K562 (cell line): ENCODE data around the gene ZC3H18. TPM values are rescaled to one million over a fixed set of nuclear protein-coding genes. Genes with fewer than 3 reads are reported as not detected.
A peak's percentile ranks its signal among the peaks of the same experiment; 100 is the strongest.

ENCODE experiments used
- BRD4 ChIP-seq: fragments of 200-600 bp; sonication (generic); IDR thresholded peaks from 2 replicates; pipeline ENCODE4 v1.6.1; 2017; ENCODE audit warnings: inconsistent platforms
- CGGBP1 ChIP-seq: fragments of 250-450 bp; sonication (Bioruptor Pico); IDR thresholded peaks from 2 replicates; pipeline ENCODE4 v1.9.0; 2021; ENCODE audit warnings: mild to moderate bottlenecking
- CHD4 ChIP-seq: fragments of 200-600 bp; sonication (generic); IDR thresholded peaks from 3 replicates; pipeline ENCODE4 v1.6.1; 2012; ENCODE audit warnings: low read depth, mild to moderate bottlenecking, mixed read lengths, low read length, inconsistent platforms; ENCODE audit not compliant: insufficient read depth, insufficient replicate concordance, poor library complexity, severe bottlenecking
- CREM ChIP-seq: IDR thresholded peaks from 2 replicates; pipeline ENCODE4 v1.6.1; 2014; ENCODE audit warnings: antibody characterized with exemption, low read depth
- HEY1 ChIP-seq: fragments of 250-450 bp; sonication (Bioruptor Pico); IDR thresholded peaks from 2 replicates; pipeline ENCODE4 v1.5.0; 2020; ENCODE audit warnings: mild to moderate bottlenecking, moderate library complexity, borderline replicate concordance
- ILK ChIP-seq: fragments of 450-650 bp; IDR thresholded peaks from 2 replicates; pipeline ENCODE4 v1.6.1; 2016; ENCODE audit warnings: missing genetic modification characterization, low read depth, mild to moderate bottlenecking, missing compliant biosample characterization, moderate library complexity, borderline replicate concordance
- KLF10 ChIP-seq: fragments of 250-450 bp; sonication (Bioruptor Pico); IDR thresholded peaks from 2 replicates; pipeline ENCODE4 v1.6.1; 2021; ENCODE audit warnings: matching md5 sums
- KLF6 ChIP-seq: fragments of 250-450 bp; sonication (Bioruptor Pico); IDR thresholded peaks from 2 replicates; pipeline ENCODE4 v1.4.0; 2020; ENCODE audit warnings: mild to moderate bottlenecking, moderate library complexity, borderline replicate concordance
- MAZ ChIP-seq, 2 experiments: fragments of 450-650 bp in 1 of 2; sonication (generic) in 1 of 2; formaldehyde crosslinking; IDR thresholded peaks in 1 of 2; conservative IDR thresholded peaks in 1 of 2; 2 replicates each; pipeline versions ENCODE4 v1.4.0 to v1.5.0; 2020; ENCODE audit warnings: mild to moderate bottlenecking in 1 of 2, missing genetic modification reagents in 1 of 2
- MIER1 ChIP-seq: fragments of 450-650 bp; IDR thresholded peaks from 2 replicates; pipeline ENCODE4 v1.6.1; 2016; ENCODE audit warnings: antibody characterized with exemption, mild to moderate bottlenecking, low read depth
- NCOA2 ChIP-seq, 2 experiments: fragments of 450-650 bp; IDR thresholded peaks; 2 replicates each; pipeline ENCODE4 v1.6.1; 2018; ENCODE audit warnings: mild to moderate bottlenecking in 2 of 2, moderate library complexity in 1 of 2; ENCODE audit not compliant: partially characterized antibody in 2 of 2
- NCOA4 ChIP-seq: fragments of 450-650 bp; IDR thresholded peaks from 2 replicates; pipeline ENCODE4 v1.6.1; 2018; ENCODE audit warnings: mild to moderate bottlenecking; ENCODE audit not compliant: partially characterized antibody
- NFATC3 ChIP-seq: fragments of 450-650 bp; IDR thresholded peaks from 2 replicates; pipeline ENCODE4 v1.6.1; 2017; ENCODE audit warnings: mild to moderate bottlenecking
- OTX1 ChIP-seq: fragments of 450-650 bp; formaldehyde crosslinking; IDR thresholded peaks from 2 replicates; pipeline ENCODE4 v1.4.0; 2022; ENCODE audit warnings: mild to moderate bottlenecking
- RBBP5 ChIP-seq: fragments of 200-600 bp; sonication (generic); IDR thresholded peaks from 2 replicates; pipeline ENCODE4 v1.6.1; 2012; ENCODE audit warnings: borderline replicate concordance, mild to moderate bottlenecking, low read length, control low read depth, inconsistent platforms; ENCODE audit not compliant: insufficient read depth, poor library complexity, severe bottlenecking
- RBM15 ChIP-seq: fragments of 200-400 bp; formaldehyde crosslinking; IDR thresholded peaks from 2 replicates; pipeline ENCODE4 v1.6.1; 2018; ENCODE audit warnings: mild to moderate bottlenecking, low read length, moderate library complexity; ENCODE audit not compliant: insufficient read depth
- SMAD1 ChIP-seq: fragments of 150-350 bp; IDR thresholded peaks from 2 replicates; pipeline ENCODE4 v1.6.1; 2014; ENCODE audit warnings: low read length, low read depth; ENCODE audit not compliant: partially characterized antibody
- TCF7L2 ChIP-seq: fragments of 150-350 bp; IDR thresholded peaks from 2 replicates; pipeline ENCODE4 v1.6.1; 2016; ENCODE audit warnings: low read depth, mild to moderate bottlenecking, low read length, moderate library complexity
- ZFX ChIP-seq: sonication (generic); formaldehyde crosslinking; IDR thresholded peaks from 2 replicates; pipeline ENCODE4 v1.8.0; 2022; ENCODE audit warnings: mild to moderate bottlenecking, missing genetic modification reagents, moderate library complexity
- ZKSCAN8 ChIP-seq: fragments of 200-800 bp; sonication (Bioruptor generic); IDR thresholded peaks from 2 replicates; pipeline ENCODE4 v1.6.1; 2016; ENCODE audit warnings: missing genetic modification characterization, missing compliant biosample characterization
- ZNF280B ChIP-seq: fragments of 250-450 bp; sonication (Bioruptor Pico); IDR thresholded peaks from 2 replicates; pipeline ENCODE4 v1.5.1; 2021; ENCODE audit warnings: mild to moderate bottlenecking
- ZNF449 ChIP-seq: fragments of 250-450 bp; sonication (Bioruptor Pico); IDR thresholded peaks from 2 replicates; pipeline ENCODE4 v1.8.0; 2022; ENCODE audit warnings: moderate library complexity, mild to moderate bottlenecking, inconsistent platforms
- ZNF655 ChIP-seq: fragments of 250-450 bp; sonication (Bioruptor Pico); IDR thresholded peaks from 2 replicates; pipeline ENCODE4 v1.5.0; 2021
- polyA plus RNA-seq, 8 experiments: library from polyadenylated mRNA; depleted of rRNA in 4 of 8; stranded (reverse) in 5 of 8; unstranded in 3 of 8; fragments of >200 nt; fragmentation: Nextera tagmentation in 2 of 8; fragmentation: Illumina TruSeq in 1 of 8; extraction: Ambion mirVana in 2 of 8; extraction: Trizol in 1 of 8; gene quantifications; 2 replicates each; pipeline versions ENCODE4 v1.2.1 to v1.2.3, GENCODE V29; 2011 to 2014; ENCODE audit warnings: inconsistent platforms in 1 of 8, missing spikeins in 1 of 8
- total RNA-seq, 7 experiments: library from RNA; depleted of rRNA in 6 of 7; stranded (reverse); fragments of >200 nt in 6 of 7; fragmentation: Illumina TruSeq in 2 of 7; extraction: Trizol in 2 of 7; gene quantifications; 2 replicates each; pipeline versions ENCODE4 v1.2.1 to v1.2.3, GENCODE V29; 2011 to 2021; ENCODE audit warnings: low replicate concordance in 1 of 7

The ZC3H18 gene
- total and polyA plus RNA-seq, 9 of the 15 experiments (the other 6 are each of a cell fraction or from before 2014, with no cell fraction given) = 1.7 to 88.7 (median 26.9) TPM

- TF ChIP-seq ZNF280B (CRISPR knock-in tag) (no peak), RBBP5 (no peak), CGGBP1 (CRISPR knock-in tag) (no peak), NCOA2 (IDR thresholded peaks at IDR 0.05; ENCODE audit: partially characterized antibody in 2 of 2) (no peak), ILK (tag) (no peak), KLF10 (CRISPR knock-in tag) (no peak), HEY1 (CRISPR knock-in tag) (no peak), CREM (no peak; the same call in 1 of the 2 replicates), BRD4 (no peak), ZKSCAN8 (CRISPR knock-in tag) (no peak), NFATC3 (no peak), MIER1 (no peak), CHD4 (peak; percentile 16), OTX1 (CRISPR knock-in tag) (no peak), RBM15 (no peak), SMAD1 (no peak), NCOA4 (no peak), MAZ (CRISPR knock-in tag; conservative IDR thresholded peaks at IDR 0.05 in 1 of 2, IDR thresholded peaks at IDR 0.05 in 1 of 2) (no peak; a peak in 2 of 4 replicates), TCF7L2 (no peak), KLF6 (no peak; the same call in 1 of the 2 replicates), ZFX (CRISPR knock-in tag) (peak; percentile 69), ZNF655 (CRISPR knock-in tag) (no peak), ZNF449 (CRISPR knock-in tag) (no peak)
Measured at GRCh38 chr16:88526008-88526905, 43.9 kb upstream of the ZC3H18 start (continued).
